IPS-15b (cell line): Measurements from ENCODE around the gene PIK3R1.

Experiments used
- H3K27me3 ChIP-seq: one replicate; pipeline ENCODE4 v1.6.1; 2013; ENCODE audit warnings: low read length; ENCODE audit not compliant: control insufficient read depth, insufficient read depth
- H3K36me3 ChIP-seq: one replicate; pipeline ENCODE4 v1.6.1; 2013; ENCODE audit warnings: low read length; ENCODE audit not compliant: control insufficient read depth, insufficient read depth
- H3K4me1 ChIP-seq: one replicate; pipeline ENCODE4 v1.6.1; 2013; ENCODE audit warnings: mild to moderate bottlenecking, low read length; ENCODE audit not compliant: control insufficient read depth, insufficient read depth
- H3K4me3 ChIP-seq: one replicate; pipeline ENCODE4 v1.5.1; 2013; ENCODE audit warnings: low read depth, low read length
- H3K9ac ChIP-seq: one replicate; pipeline ENCODE4 v1.6.1; 2013; ENCODE audit warnings: low read depth, mild to moderate bottlenecking, low read length
- H3K9me3 ChIP-seq: one replicate; pipeline ENCODE4 v1.6.1; 2013; ENCODE audit warnings: mild to moderate bottlenecking, low read length; ENCODE audit not compliant: control insufficient read depth, insufficient read depth

The PIK3R1 gene

GRCh38 chr5:68258531-68258930, 43.0 kb downstream of the PIK3R1 start:
- no peaks in the 10 kb centered on the region for H3K9me3 ChIP-seq

GRCh38 chr5:68259700-68260099, 44.1 kb downstream of the PIK3R1 start:
- Histone ChIP-seq H3K36me3 (no peaks in the 10 kb centered on the region), H3K9ac (no peak overlapping the region), H3K4me1 (no peaks in the 10 kb centered on the region)

More at GRCh38 chr5:68258531-68258930, 43.0 kb downstream of the PIK3R1 start:
- no peaks in the 10 kb centered on the region for H3K27me3 ChIP-seq
- H3K4me3 ChIP-seq, result no peak overlapping the region
- no peak overlapping the region for H3K9ac ChIP-seq
- H3K4me1 ChIP-seq, result no peaks in the 10 kb centered on the region
- H3K36me3 ChIP-seq, result no peaks in the 10 kb centered on the region

GRCh38 chr5:68260467-68260866, 44.9 kb downstream of the PIK3R1 start:
- Histone ChIP-seq H3K9ac (no peak overlapping the region), H3K4me3 (no peak overlapping the region), H3K4me1 (no peaks in the 10 kb centered on the region), H3K36me3 (no peaks in the 10 kb centered on the region), H3K27me3 (no peaks in the 10 kb centered on the region), H3K9me3 (no peaks in the 10 kb centered on the region)

More at GRCh38 chr5:68259700-68260099, 44.1 kb downstream of the PIK3R1 start:
- Histone ChIP-seq H3K9me3 (no peaks in the 10 kb centered on the region), H3K27me3 (no peaks in the 10 kb centered on the region), H3K4me3 (no peak overlapping the region)

GRCh38 chr5:68261169-68261568, 45.6 kb downstream of the PIK3R1 start:
- Histone ChIP-seq H3K9ac (no peak overlapping the region), H3K9me3 (no peaks in the 10 kb centered on the region), H3K36me3 (no peaks in the 10 kb centered on the region), H3K4me1 (no peaks in the 10 kb centered on the region), H3K4me3 (no peak overlapping the region), H3K27me3 (no peaks in the 10 kb centered on the region)

- H3K9me3 ChIP-seq, result no peaks in the 10 kb centered on the region
- no peak overlapping the region for H3K9ac ChIP-seq
- no peaks in the 10 kb centered on the region for H3K36me3 ChIP-seq
- H3K4me3 ChIP-seq, result no peak overlapping the region
- no peaks in the 10 kb centered on the region for H3K27me3 ChIP-seq
- no peaks in the 10 kb centered on the region for H3K4me1 ChIP-seq
Measured at GRCh38 chr5:68261569-68262065, 46.1 kb downstream of the PIK3R1 start.

- H3K4me3 ChIP-seq, result no peak overlapping the region
- H3K9me3 ChIP-seq, result no peaks in the 10 kb centered on the region
- no peak overlapping the region for H3K9ac ChIP-seq
- no peaks in the 10 kb centered on the region for H3K36me3 ChIP-seq
- H3K27me3 ChIP-seq, result no peaks in the 10 kb centered on the region
- H3K4me1 ChIP-seq, result no peaks in the 10 kb centered on the region
Measured at GRCh38 chr5:68264024-68264956, 48.7 kb downstream of the PIK3R1 start.

GRCh38 chr5:68265347-68265746, 49.8 kb downstream of the PIK3R1 start:
- Histone ChIP-seq H3K9ac (no peak overlapping the region), H3K36me3 (no peaks in the 10 kb centered on the region), H3K4me1 (no peaks in the 10 kb centered on the region), H3K9me3 (no peaks in the 10 kb centered on the region), H3K27me3 (no peaks in the 10 kb centered on the region), H3K4me3 (no peak overlapping the region)

- H3K9me3 ChIP-seq, result no peaks in the 10 kb centered on the region
- no peak overlapping the region for H3K9ac ChIP-seq
- H3K4me3 ChIP-seq, result no peak overlapping the region
- H3K27me3 ChIP-seq, result no peaks in the 10 kb centered on the region
- H3K36me3 ChIP-seq, result no peaks in the 10 kb centered on the region
- no peaks in the 10 kb centered on the region for H3K4me1 ChIP-seq
Measured at GRCh38 chr5:68265822-68266395, 50.4 kb downstream of the PIK3R1 start.

GRCh38 chr5:68266457-68266856, 50.9 kb downstream of the PIK3R1 start:
- Histone ChIP-seq H3K9me3 (no peaks in the 10 kb centered on the region), H3K9ac (no peak overlapping the region), H3K4me3 (no peak overlapping the region), H3K27me3 (no peaks in the 10 kb centered on the region), H3K36me3 (no peaks in the 10 kb centered on the region), H3K4me1 (no peaks in the 10 kb centered on the region)

GRCh38 chr5:68267066-68267465, 51.5 kb downstream of the PIK3R1 start:
- Histone ChIP-seq H3K4me3 (no peak overlapping the region), H3K36me3 (no peaks in the 10 kb centered on the region), H3K27me3 (no peaks in the 10 kb centered on the region), H3K9me3 (no peaks in the 10 kb centered on the region), H3K4me1 (no peaks in the 10 kb centered on the region), H3K9ac (no peak overlapping the region)

GRCh38 chr5:68268101-68268851, 52.7 kb downstream of the PIK3R1 start:
- Histone ChIP-seq H3K36me3 (no peaks in the 10 kb centered on the region), H3K27me3 (no peaks in the 10 kb centered on the region), H3K9me3 (no peaks in the 10 kb centered on the region), H3K9ac (no peak overlapping the region), H3K4me1 (no peaks in the 10 kb centered on the region), H3K4me3 (no peak overlapping the region)
